BE2C (cell line): Measurements from ENCODE around the gene SH3RF3.

ENCODE experiments used
- DNase-seq: peaks from one replicate; pipeline ENCODE4 v3.0.0-alpha.2; 2020
- H3K27me3 ChIP-seq: fragments of 250-450 bp; sonication (Bioruptor Pico); 2 replicates; pipeline ENCODE4 v1.5.1; 2020; ENCODE audit warnings: mild to moderate bottlenecking
- H3K36me3 ChIP-seq: fragments of 250-450 bp; sonication (Bioruptor Pico); 2 replicates; pipeline ENCODE4 v1.5.1; 2020; ENCODE audit warnings: mild to moderate bottlenecking
- H3K4me1 ChIP-seq: fragments of 250-450 bp; sonication (Bioruptor Pico); 2 replicates; pipeline ENCODE4 v1.5.1; 2020
- H3K4me3 ChIP-seq: 2 replicates; pipeline ENCODE4 v1.5.1; 2011; ENCODE audit warnings: low read depth, low read length
- H3K9me3 ChIP-seq: fragments of 250-450 bp; sonication (Bioruptor Pico); 2 replicates; pipeline ENCODE4 v1.5.1; 2020
- TF ChIP-seq, protein P1 (sequence below): IDR thresholded peaks from 2 replicates; pipeline ENCODE4 v1.5.1; 2012; ENCODE audit warnings: mild to moderate bottlenecking, low read depth, low read length

Gene SH3RF3

DNA sequence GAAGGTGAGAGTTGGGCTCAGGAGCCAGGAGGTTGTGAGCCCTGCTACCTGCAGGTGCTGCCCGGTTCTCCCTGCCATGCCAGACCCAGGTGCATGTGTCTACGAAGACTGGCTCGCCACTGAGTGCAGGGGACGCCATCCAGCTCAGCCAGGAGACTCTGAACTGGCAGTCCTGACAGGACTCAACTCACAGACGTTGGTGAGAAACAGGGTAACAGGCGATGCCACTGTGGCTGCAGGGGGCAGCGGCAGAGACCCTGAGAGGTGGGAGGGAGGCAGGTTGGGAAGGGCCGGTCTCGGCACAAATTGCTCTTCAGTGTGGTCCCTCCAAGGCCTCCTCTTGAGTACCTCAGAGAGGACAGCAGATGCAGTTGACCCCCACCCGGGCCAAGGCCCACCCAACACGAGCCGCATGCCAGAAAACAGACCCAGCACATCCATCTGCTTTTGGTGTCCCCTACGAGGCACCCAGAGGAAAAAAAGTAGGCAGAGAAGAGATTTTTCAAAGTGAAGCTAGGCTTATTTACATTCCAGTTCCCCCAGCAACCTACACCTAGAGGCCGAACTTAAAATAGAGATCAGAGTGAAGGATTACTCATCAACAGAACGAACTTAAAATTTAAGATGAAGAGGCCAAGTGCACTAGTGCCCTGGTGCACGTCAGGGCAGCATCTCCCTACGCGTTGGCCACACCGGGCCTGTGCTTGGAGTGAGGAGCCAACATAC is 300.0 kb downstream of the SH3RF3 start:
- H3K4me3 ChIP-seq, result no peak overlapping the region
- H3K4me1 ChIP-seq, result no peaks in the 10 kb centered on the region
- no peak for DNase-seq
- H3K9me3 ChIP-seq, result no peaks in the 10 kb centered on the region
- no peaks in the 10 kb centered on the region for H3K27me3 ChIP-seq
- TF ChIP-seq, protein P1, sequence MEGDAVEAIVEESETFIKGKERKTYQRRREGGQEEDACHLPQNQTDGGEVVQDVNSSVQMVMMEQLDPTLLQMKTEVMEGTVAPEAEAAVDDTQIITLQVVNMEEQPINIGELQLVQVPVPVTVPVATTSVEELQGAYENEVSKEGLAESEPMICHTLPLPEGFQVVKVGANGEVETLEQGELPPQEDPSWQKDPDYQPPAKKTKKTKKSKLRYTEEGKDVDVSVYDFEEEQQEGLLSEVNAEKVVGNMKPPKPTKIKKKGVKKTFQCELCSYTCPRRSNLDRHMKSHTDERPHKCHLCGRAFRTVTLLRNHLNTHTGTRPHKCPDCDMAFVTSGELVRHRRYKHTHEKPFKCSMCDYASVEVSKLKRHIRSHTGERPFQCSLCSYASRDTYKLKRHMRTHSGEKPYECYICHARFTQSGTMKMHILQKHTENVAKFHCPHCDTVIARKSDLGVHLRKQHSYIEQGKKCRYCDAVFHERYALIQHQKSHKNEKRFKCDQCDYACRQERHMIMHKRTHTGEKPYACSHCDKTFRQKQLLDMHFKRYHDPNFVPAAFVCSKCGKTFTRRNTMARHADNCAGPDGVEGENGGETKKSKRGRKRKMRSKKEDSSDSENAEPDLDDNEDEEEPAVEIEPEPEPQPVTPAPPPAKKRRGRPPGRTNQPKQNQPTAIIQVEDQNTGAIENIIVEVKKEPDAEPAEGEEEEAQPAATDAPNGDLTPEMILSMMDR, result no peak
- H3K36me3 ChIP-seq, result no peaks in the 10 kb centered on the region

DNA sequence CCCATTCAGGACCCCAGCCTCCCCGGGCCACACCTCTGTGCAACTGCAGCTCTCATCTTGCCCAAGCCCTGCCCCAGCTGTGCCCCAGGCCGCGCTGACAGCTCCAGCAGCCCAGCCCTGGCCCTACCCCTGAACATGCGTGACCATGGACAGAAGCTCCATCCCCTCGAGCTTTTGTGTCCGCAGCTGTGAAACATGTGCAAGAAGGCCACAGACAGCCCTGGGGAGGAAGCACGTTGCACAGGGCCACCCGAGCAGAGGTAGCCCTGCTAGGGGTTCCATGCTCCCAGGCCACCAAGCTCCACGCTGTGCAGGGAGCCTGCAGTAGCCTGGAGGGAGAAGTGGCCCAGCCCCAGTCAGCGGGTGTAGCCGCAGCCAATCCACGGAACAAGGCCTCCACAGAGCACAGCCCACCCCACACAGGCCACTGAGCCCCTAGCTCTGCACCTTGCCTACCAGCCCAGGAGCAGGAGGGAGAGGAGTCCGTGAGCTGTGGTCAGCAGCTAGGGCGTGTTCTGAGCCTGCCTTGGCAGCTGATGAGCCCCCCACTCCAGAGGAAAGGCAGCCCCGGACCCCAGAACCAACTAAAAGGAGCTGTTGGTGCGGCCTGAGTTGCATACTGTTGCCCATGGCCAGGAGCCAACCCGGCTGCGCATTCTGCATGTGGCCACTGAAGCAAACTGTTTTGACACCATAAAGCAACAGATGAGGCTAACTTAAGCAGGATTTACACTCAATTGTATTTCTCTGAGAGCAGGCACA is 300.7 kb downstream of the SH3RF3 start:
- Histone ChIP-seq H3K4me1 (no peaks in the 10 kb centered on the region), H3K4me3 (no peak overlapping the region), H3K27me3 (no peaks in the 10 kb centered on the region), H3K36me3 (no peaks in the 10 kb centered on the region), H3K9me3 (no peaks in the 10 kb centered on the region)
- TF ChIP-seq, protein P1, result no peak
- DNase-seq, result no peak

DNA sequence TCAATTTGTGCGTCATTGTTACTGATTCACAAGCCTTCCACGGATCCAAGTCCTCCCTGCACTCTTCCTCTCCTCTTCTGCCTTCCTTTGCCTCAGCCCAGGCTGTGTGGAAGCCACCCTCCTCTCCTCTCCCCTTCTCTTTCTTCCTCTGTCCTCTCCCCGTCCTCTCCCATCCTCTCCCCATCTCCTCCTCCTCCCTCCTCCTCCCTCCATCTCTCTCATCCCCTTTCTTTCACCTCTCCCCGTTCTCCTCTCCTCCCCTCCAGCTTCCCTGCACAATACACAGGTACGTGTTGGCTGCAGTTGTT is 301.3 kb downstream of the SH3RF3 start:
- H3K36me3 ChIP-seq, result no peaks in the 10 kb centered on the region
- H3K9me3 ChIP-seq, result no peaks in the 10 kb centered on the region
- no peak for DNase-seq
- H3K4me1 ChIP-seq, result no peaks in the 10 kb centered on the region
- TF ChIP-seq, protein P1, result no peak
- no peaks in the 10 kb centered on the region for H3K27me3 ChIP-seq
- no peak overlapping the region for H3K4me3 ChIP-seq

DNA sequence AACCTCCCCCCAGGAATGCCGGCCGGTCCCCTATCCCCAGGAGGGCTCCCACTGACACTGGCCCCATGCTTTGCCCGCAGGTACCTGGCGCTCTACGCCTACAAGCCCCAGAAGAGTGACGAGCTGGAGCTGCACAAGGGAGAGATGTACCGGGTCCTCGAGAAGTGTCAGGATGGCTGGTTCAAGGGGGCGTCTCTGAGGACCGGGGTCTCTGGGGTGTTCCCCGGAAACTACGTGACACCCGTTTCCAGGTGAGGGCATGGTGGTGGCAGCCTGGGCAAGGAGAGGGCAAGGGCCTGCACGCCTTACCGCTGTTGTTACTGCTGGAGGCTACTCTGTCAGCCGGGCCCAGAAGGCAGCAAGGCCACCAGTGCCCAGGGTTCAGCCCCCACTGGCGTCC is 303.4 kb downstream of the SH3RF3 start:
- Histone ChIP-seq H3K36me3 (no peaks in the 10 kb centered on the region), H3K27me3 (no peaks in the 10 kb centered on the region), H3K4me3 (no peak overlapping the region), H3K4me1 (no peaks in the 10 kb centered on the region), H3K9me3 (no peaks in the 10 kb centered on the region)
- DNase-seq, result no peak
- TF ChIP-seq, protein P1, result no peak

DNA sequence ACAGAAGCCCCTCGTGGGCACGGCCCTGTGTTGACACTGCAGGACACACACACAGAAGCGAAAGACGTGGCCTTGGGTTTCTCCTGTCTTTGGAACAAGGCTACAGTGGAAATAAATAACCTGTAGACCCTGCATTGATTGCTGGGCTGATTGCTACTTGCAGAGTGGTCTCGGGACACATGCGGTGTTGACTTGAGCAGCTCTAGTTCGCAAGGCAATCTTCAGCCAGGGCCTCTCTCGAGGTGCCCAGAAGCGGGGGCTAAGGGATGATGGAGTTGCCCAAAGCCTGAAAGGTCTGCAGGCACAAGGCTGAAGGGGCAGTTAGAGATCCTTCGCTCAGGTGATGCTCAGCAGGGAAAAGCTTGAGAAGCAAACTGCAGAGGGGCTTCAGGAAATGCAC is 304.5 kb downstream of the SH3RF3 start:
- H3K9me3 ChIP-seq, result no peaks in the 10 kb centered on the region
- H3K27me3 ChIP-seq, result no peaks in the 10 kb centered on the region
- no peak for DNase-seq
- no peak overlapping the region for H3K4me3 ChIP-seq
- TF ChIP-seq, protein P1, result no peak
- no peaks in the 10 kb centered on the region for H3K36me3 ChIP-seq
- no peaks in the 10 kb centered on the region for H3K4me1 ChIP-seq

DNA sequence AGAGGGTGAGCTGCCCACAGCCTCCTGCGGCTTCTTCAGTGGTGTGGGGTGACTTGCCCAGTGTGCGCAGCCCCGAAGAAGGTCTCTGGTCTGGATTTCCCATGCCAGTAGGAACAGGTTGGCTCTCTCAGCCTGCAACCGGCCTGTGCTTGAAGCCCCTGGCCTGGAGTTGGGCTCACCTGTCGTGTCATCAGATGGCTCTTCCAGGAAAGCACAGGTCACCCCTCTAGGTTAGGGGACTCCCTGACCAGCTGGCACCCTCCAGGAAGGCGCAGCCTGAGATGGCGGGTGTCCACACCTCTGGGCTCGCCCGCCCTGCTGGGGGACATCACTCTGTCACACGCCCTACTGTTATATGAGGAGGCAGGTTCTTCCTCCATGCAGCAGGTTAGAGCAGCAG is 304.9 kb downstream of the SH3RF3 start:
- no peaks in the 10 kb centered on the region for H3K27me3 ChIP-seq
- DNase-seq, result no peak
- TF ChIP-seq, protein P1, result no peak
- no peaks in the 10 kb centered on the region for H3K36me3 ChIP-seq
- no peaks in the 10 kb centered on the region for H3K4me1 ChIP-seq
- no peak overlapping the region for H3K4me3 ChIP-seq
- no peaks in the 10 kb centered on the region for H3K9me3 ChIP-seq
